ENCODE results near the gene AKT2.

The AKT2 gene

DNA sequence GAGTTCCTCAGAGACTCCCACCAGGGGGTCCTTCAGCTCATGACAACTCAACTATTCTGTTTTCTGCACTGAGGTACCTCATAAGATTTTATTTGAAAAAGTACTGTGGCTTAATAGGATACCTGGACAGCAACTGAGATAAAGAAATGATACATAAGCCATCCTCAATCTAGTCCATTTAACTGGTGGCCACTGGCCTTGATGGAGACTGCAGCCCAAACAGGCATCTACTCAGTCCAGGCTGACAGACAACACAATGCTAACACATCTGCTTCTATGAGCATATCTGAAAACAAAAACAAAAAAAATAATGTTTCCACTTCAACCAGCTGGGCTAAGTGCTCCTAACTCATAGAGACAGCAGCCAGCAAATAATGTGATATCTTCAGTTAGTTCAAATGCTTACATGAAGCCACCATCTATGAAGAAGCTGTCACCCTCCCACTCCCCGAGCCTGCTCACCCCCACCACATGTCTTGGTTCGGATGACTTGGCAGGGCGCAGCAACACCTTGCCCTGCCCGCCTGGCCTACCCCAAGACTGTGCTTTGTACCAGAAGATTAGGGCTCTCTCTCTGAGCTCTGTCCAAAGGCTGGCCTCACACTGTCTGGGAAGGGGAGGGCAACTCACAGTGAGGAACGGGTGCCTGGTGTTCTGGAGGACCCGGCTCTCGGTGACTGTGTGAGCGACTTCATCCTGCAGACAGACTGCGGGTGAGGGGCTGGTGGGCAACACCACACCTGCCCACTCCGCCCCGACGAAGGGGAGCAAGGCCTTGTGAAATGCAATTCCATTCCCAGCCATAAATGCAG is 45.5 kb downstream of the AKT2 start:
- Histone ChIP-seq H3K9me3 (ENCODE audit: control insufficient read depth, insufficient read depth, low read depth, low read length) (no peaks in the 10 kb centered on the region), H3K9ac (ENCODE audit: low read length) (no peak overlapping the region), H3K36me3 (ENCODE audit: control insufficient read depth, insufficient read depth, low read length) (peaks cover 76% of the 10 kb centered on the region), H3K27ac (ENCODE audit: low read depth, low read length) (no peak overlapping the region), H3K4me1 (ENCODE audit: control insufficient read depth, insufficient read depth, low read length) (peaks cover under 1% of the 10 kb centered on the region; the same call in 1 of the 2 replicates), H3K27me3 (ENCODE audit: control insufficient read depth, insufficient read depth, low read length) (no peaks in the 10 kb centered on the region), H3K4me3 (ENCODE audit: low read depth, low read length) (no peak overlapping the region)

DNA sequence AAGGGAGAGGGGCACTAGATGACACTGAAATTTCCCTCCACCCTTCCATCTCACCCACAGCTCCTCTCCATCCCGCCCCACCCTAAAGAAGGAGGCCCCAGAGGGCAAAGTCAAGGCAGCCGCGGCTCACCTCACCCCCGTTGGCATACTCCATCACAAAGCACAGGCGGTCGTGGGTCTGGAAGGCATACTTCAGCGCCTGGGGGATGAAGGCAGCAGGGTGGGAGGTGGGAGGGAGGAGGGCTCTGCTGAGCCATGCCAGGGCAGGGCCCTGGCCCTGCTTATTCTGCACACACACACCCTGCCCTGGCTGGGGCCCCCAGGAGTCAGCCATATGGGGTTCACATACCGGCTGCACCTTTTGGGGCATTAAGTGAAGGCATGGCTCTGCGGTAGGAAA is 46.4 kb downstream of the AKT2 start:
- Histone ChIP-seq H3K36me3 (ENCODE audit: control insufficient read depth, insufficient read depth, low read length) (peaks cover 78% of the 10 kb centered on the region), H3K4me1 (ENCODE audit: control insufficient read depth, insufficient read depth, low read length) (no peaks in the 10 kb centered on the region; the same call in 1 of the 2 replicates), H3K9me3 (ENCODE audit: control insufficient read depth, insufficient read depth, low read depth, low read length) (no peaks in the 10 kb centered on the region), H3K9ac (ENCODE audit: low read length) (no peak overlapping the region), H3K27me3 (ENCODE audit: control insufficient read depth, insufficient read depth, low read length) (no peaks in the 10 kb centered on the region), H3K27ac (ENCODE audit: low read depth, low read length) (no peak overlapping the region), H3K4me3 (ENCODE audit: low read depth, low read length) (no peak overlapping the region)

DNA sequence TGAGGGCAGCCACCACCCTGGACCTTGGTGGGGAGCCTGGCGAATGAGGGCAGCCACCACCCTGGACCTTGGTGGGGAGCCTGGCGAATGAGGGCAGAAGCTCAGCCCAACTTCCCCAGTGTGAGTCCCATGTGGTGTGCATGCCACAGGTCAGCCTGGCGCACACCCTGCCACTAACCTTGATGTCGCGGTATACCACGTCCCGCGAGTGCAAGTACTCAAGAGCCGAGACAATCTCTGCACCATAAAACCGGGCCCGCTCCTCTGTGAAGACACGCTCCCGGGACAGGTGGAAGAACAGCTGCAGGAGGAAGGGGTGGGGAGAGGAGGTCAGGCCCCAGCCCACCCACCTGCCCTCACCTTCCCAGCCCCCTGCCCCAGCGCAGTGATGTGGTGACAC is 47.4 kb downstream of the AKT2 start:
- H3K36me3 ChIP-seq (ENCODE audit: control insufficient read depth, insufficient read depth, low read length): peaks cover 78% of the 10 kb centered on the region
- no peaks in the 10 kb centered on the region for H3K9me3 ChIP-seq (ENCODE audit: control insufficient read depth, insufficient read depth, low read depth, low read length)
- no peak overlapping the region for H3K4me3 ChIP-seq (ENCODE audit: low read depth, low read length)
- H3K27me3 ChIP-seq (ENCODE audit: control insufficient read depth, insufficient read depth, low read length): no peaks in the 10 kb centered on the region
- peaks cover 5% of the 10 kb centered on the region; the same call in 1 of the 2 replicates for H3K4me1 ChIP-seq (ENCODE audit: control insufficient read depth, insufficient read depth, low read length)
- no peak overlapping the region for H3K9ac ChIP-seq (ENCODE audit: low read length)
- no peak overlapping the region for H3K27ac ChIP-seq (ENCODE audit: low read depth, low read length)

DNA sequence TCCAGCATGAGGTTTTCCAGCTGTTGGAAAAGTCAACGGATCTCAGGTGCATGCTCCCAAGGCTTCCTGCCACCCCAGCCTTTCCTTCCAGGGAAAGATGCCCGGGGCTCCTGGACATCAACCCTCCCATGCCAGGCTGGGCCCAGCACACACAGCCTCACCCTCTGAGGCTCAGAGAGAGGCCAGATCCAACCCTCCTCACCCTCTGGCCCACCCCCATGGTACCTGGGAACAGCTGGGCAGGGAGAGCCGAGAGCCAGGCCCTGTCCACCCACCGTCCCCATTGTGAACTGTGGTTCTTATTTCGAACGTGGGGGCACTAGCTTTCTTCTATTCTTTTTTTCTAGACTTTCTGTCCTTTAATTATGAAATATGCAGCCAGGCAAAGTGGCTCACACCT is 48.8 kb downstream of the AKT2 start:
- Histone ChIP-seq H3K9ac (ENCODE audit: low read length) (no peak overlapping the region), H3K9me3 (ENCODE audit: control insufficient read depth, insufficient read depth, low read depth, low read length) (no peaks in the 10 kb centered on the region), H3K27me3 (ENCODE audit: control insufficient read depth, insufficient read depth, low read length) (no peaks in the 10 kb centered on the region), H3K36me3 (ENCODE audit: control insufficient read depth, insufficient read depth, low read length) (peaks cover 65% of the 10 kb centered on the region), H3K27ac (ENCODE audit: low read depth, low read length) (no peak overlapping the region), H3K4me1 (ENCODE audit: control insufficient read depth, insufficient read depth, low read length) (peaks cover 17% of the 10 kb centered on the region), H3K4me3 (ENCODE audit: low read depth, low read length) (no peak overlapping the region)

DNA sequence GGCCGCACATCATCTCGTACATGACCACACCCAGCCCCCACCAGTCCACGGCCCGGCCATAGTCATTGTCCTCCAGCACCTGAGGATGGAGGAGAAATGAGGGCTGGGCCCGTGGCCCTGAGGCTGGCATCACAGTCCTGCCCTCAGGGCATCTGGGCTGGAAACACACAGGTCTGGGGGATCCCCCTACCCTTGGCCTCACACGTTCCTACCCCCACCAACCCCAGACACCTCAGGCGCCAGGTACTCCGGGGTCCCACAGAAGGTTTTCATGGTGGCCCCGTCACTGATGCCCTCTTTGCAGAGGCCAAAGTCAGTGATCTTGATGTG is 49.2 kb downstream of the AKT2 start:
- Histone ChIP-seq H3K36me3 (ENCODE audit: control insufficient read depth, insufficient read depth, low read length) (peaks cover 61% of the 10 kb centered on the region), H3K4me1 (ENCODE audit: control insufficient read depth, insufficient read depth, low read length) (peaks cover 21% of the 10 kb centered on the region), H3K9me3 (ENCODE audit: control insufficient read depth, insufficient read depth, low read depth, low read length) (no peaks in the 10 kb centered on the region), H3K27me3 (ENCODE audit: control insufficient read depth, insufficient read depth, low read length) (no peaks in the 10 kb centered on the region), H3K9ac (ENCODE audit: low read length) (no peak overlapping the region), H3K4me3 (ENCODE audit: low read depth, low read length) (no peak overlapping the region), H3K27ac (ENCODE audit: low read depth, low read length) (no peak overlapping the region)

DNA sequence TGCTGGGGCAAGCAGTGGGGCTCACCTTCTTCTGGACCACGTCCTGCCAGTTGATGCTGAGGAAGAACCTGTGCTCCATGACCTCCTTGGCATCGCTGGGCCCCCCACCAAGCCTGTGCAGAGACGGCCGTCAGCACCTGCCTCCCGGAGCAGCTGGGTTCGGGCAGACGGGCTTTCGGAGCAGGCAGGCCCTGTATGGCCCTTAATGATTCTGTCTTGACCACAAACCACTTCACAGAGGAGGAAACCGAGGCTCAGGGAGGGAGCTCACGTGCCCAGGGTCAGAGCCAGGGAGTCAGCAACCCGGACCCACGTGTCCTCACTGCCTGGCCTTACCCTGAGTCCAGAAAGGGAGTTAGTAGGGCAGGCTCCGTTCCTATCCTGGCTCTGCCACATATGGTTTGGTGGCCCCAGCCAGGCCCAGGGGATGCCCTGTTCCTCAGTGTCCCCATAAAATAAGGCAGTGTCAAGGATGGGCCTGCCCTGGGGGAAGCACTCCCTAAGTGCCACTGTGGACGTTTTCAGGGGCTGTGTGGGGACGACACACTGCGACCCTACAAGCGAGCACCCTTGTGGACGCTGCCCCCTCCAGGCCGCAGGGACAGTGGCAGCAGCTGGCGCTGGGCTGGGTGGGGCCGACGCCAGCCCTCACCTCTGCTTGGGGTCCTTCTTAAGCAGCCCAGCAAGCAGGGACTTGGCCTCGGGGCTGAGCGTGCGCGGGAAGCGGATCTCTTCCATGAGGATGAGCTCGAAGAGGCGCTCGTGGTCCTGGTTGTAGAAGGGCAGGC is 49.7 kb downstream of the AKT2 start:
- peaks cover 23% of the 10 kb centered on the region for H3K4me1 ChIP-seq (ENCODE audit: control insufficient read depth, insufficient read depth, low read length)
- H3K9me3 ChIP-seq (ENCODE audit: control insufficient read depth, insufficient read depth, low read depth, low read length): no peaks in the 10 kb centered on the region
- H3K27ac ChIP-seq (ENCODE audit: low read depth, low read length): no peak overlapping the region
- peaks cover 55% of the 10 kb centered on the region for H3K36me3 ChIP-seq (ENCODE audit: control insufficient read depth, insufficient read depth, low read length)
- H3K4me3 ChIP-seq (ENCODE audit: low read depth, low read length): no peak overlapping the region
- no peak overlapping the region for H3K9ac ChIP-seq (ENCODE audit: low read length)
- H3K27me3 ChIP-seq (ENCODE audit: control insufficient read depth, insufficient read depth, low read length): no peaks in the 10 kb centered on the region

DNA sequence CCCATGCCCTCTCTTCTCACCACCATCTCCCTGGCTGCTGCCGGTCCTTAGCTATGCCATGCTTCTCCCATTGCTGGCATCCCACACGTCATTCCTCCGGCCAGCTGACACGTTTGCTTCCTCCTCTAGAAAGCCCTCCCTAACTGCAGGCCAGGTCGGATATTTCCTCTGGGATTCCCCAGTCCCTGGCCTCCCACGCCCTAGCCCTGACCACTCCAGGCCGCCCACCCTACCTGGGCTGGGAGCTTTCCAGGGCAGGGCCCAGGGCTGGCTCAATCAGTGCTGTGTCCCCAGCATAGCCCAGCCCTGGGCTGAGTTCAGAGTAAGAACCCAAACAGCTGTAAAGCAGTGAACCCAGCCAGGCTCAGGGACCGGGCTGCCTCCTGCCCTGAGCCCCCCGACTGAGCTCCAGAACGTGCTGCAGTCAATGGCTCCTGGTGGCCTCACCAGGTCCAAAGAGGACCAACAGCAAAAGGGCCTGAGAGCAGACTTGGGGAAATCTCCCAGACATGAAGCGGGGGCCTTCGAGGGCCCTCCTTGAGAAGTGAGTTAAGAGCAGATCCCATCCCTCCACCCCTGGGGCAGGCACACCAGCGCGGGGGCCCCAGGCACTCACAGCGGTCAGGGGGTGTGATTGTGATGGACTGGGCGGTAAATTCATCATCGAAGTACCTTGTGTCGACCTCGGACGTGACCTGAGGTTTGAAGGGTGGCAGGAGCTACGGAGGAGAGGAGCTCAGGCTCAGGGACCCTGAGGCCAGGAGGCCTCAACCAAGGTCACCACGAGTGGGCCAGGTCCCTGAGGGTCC is 50.5 kb downstream of the AKT2 start:
- Histone ChIP-seq H3K4me3 (ENCODE audit: low read depth, low read length) (no peak overlapping the region), H3K4me1 (ENCODE audit: control insufficient read depth, insufficient read depth, low read length) (peaks cover 31% of the 10 kb centered on the region), H3K36me3 (ENCODE audit: control insufficient read depth, insufficient read depth, low read length) (peaks cover 47% of the 10 kb centered on the region), H3K9me3 (ENCODE audit: control insufficient read depth, insufficient read depth, low read depth, low read length) (no peaks in the 10 kb centered on the region), H3K27ac (ENCODE audit: low read depth, low read length) (no peak overlapping the region), H3K27me3 (ENCODE audit: control insufficient read depth, insufficient read depth, low read length) (no peaks in the 10 kb centered on the region), H3K9ac (ENCODE audit: low read length) (no peak overlapping the region)

DNA sequence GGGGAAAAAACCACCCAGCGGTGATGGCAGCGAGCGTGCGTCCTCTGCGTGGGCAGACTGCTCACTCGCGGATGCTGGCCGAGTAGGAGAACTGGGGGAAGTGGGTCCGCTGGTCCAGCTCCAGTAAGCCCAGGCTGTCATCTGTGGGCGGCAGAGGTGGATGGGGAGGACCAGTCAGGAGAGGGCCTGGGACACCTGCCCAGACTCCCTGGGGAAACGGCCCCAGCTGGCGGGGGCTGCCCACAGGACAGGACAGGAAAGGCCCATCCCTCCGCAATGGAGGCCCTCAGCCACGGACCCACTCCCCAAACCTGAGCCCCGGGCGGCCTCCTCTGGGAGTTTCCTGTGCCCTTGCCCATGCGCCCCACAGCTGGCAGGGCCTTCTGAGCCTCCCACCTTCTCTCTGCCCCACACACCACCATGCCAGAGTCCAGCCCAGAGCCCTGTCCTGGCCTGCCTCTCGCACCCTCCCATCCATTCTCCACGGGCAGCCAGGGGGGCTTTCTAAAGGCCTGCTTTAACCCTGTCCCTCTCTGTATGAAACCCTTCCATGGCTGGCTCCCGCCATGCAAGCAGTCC is 51.2 kb downstream of the AKT2 start:
- peaks cover 40% of the 10 kb centered on the region for H3K36me3 ChIP-seq (ENCODE audit: control insufficient read depth, insufficient read depth, low read length)
- H3K9me3 ChIP-seq (ENCODE audit: control insufficient read depth, insufficient read depth, low read depth, low read length): no peaks in the 10 kb centered on the region
- peaks cover 34% of the 10 kb centered on the region for H3K4me1 ChIP-seq (ENCODE audit: control insufficient read depth, insufficient read depth, low read length)
- no peak overlapping the region for H3K27ac ChIP-seq (ENCODE audit: low read depth, low read length)
- H3K9ac ChIP-seq (ENCODE audit: low read length): no peak overlapping the region
- no peaks in the 10 kb centered on the region for H3K27me3 ChIP-seq (ENCODE audit: control insufficient read depth, insufficient read depth, low read length)
- H3K4me3 ChIP-seq (ENCODE audit: low read depth, low read length): no peak overlapping the region

DNA sequence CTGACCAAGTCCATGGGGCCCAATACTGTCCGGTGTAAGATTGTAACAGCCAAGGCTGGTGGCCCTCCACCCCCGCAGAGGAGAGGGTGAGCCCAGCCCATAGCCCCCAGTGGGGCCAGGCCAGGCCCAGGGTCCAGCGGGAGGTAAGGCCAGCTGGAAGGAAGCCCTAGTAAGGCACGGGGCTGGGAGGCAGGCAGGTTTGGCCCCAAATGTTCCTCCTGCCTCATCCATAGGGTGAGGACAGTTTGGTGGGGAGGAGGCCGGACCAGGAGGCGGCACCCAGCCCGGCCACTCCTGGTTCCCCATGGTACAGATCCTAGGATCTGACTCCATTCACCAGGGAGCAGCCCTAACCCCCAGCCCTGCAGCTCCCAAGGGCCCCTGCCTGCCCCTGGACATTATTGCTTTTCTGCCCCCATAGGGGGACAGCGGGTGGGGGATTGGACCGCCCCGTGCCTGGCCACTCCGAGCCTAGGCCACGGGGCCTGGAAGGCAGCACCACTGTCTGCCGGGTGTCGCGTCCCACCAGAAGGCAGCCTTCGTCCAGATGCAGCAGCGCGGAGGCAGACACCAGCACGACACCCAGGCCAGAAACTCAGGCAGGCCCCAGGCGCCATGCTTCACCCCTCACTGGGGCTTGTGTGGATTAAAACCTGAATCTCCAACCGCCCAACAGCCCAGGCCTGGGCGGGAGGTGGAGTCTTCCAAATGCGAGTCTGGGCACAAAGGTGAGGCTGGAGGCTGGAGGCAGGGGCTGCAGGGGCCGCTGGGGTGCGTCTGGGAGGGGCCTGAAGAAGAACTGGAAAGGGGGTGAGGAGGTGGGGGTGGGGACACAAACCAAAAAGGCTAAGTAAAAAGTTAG is 52.0 kb downstream of the AKT2 start:
- Histone ChIP-seq H3K9ac (ENCODE audit: low read length) (no peak overlapping the region), H3K4me1 (ENCODE audit: control insufficient read depth, insufficient read depth, low read length) (peaks cover 37% of the 10 kb centered on the region), H3K36me3 (ENCODE audit: control insufficient read depth, insufficient read depth, low read length) (peaks cover 33% of the 10 kb centered on the region), H3K9me3 (ENCODE audit: control insufficient read depth, insufficient read depth, low read depth, low read length) (no peaks in the 10 kb centered on the region), H3K4me3 (ENCODE audit: low read depth, low read length) (no peak overlapping the region), H3K27ac (ENCODE audit: low read depth, low read length) (0 out of 2 replicates have a peak overlapping the region, but pooled peaks have one; percentile 28), H3K27me3 (ENCODE audit: control insufficient read depth, insufficient read depth, low read length) (no peaks in the 10 kb centered on the region)

DNA sequence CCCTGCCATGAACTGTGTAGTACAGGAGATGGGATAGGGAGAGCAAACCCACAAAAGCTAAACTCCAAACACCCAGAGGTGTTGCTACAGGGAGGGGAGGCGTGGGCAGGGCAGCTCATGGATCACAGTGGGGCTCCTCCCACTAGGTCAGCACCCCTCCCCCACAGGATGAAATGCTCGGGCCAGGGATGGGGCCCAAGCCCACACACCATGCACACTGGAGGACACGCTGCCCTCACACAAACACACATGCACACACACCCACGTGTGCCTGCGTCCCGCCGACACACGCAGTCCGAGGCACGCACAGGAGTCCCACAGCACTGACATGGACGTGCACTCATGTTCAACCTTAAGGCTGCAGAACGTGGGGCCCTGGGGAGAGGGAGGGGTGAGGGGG is 52.7 kb downstream of the AKT2 start:
- H3K27me3 ChIP-seq (ENCODE audit: control insufficient read depth, insufficient read depth, low read length): peaks cover under 1% of the 10 kb centered on the region; the same call in 1 of the 2 replicates
- H3K9ac ChIP-seq (ENCODE audit: low read length): no peak overlapping the region
- H3K9me3 ChIP-seq (ENCODE audit: control insufficient read depth, insufficient read depth, low read depth, low read length): no peaks in the 10 kb centered on the region
- no peak overlapping the region for H3K4me3 ChIP-seq (ENCODE audit: low read depth, low read length)
- H3K4me1 ChIP-seq (ENCODE audit: control insufficient read depth, insufficient read depth, low read length): peaks cover 37% of the 10 kb centered on the region
- no peak overlapping the region for H3K27ac ChIP-seq (ENCODE audit: low read depth, low read length)
- peaks cover 27% of the 10 kb centered on the region for H3K36me3 ChIP-seq (ENCODE audit: control insufficient read depth, insufficient read depth, low read length)

Data from HUES6 (cell line).